Panc1 (cell line): ENCODE data around the gene NFIC. TPM values are rescaled to one million over a fixed set of nuclear protein-coding genes. Genes with fewer than 3 reads are reported as not detected.
A peak's percentile ranks its signal among the peaks of the same experiment; 100 is the strongest.

Source experiments
- ATAC-seq: fragments of 200-7000 bp; cut with Tn5 transposase; 2 replicates; pipeline ENCODE4 v1.9.1; 2020; ENCODE audit warnings: mild to moderate bottlenecking, moderate library complexity
- BruUV-seq: library from RNA; stranded (reverse); fragments of 400-500 nt; replicated peaks from 2 replicates; lab custom pipeline; 2021; lab: Mats Ljungman, UMichigan
- CTCF ChIA-PET: fragments of 300-600 bp; sonication (Branson Sonifier 250); formaldehyde crosslinking; loops from one replicate; lab custom pipeline; 2022; ENCODE audit warnings: antibody characterized with exemption; lab: Charles Lee
- POLR2A ChIA-PET: fragments of 300-600 bp; sonication (Branson Sonifier 250); formaldehyde crosslinking; loops from one replicate; lab custom pipeline; 2022; ENCODE audit warnings: antibody characterized with exemption; lab: Charles Lee
- DNase-seq: peaks from one replicate; pipeline ENCODE4 v3.0.0-alpha.2; 2010; ENCODE audit warnings: low read depth, low spot score
- H3K27ac ChIP-seq: 2 replicates; pipeline ENCODE4 v1.5.1; 2011; ENCODE audit warnings: mild to moderate bottlenecking, low read length, inconsistent platforms
- H3K27me3 ChIP-seq: fragments of 200-500 bp; sonication (Bioruptor generic); 2 replicates; pipeline ENCODE4 v1.6.0; 2014; ENCODE audit warnings: low read length, inconsistent platforms; ENCODE audit not compliant: control insufficient read depth, insufficient read depth
- H3K36me3 ChIP-seq: fragments of 200-500 bp; sonication (Bioruptor generic); 2 replicates; pipeline ENCODE4 v1.5.1; 2014; ENCODE audit warnings: inconsistent platforms, mild to moderate bottlenecking, low read length, moderate library complexity; ENCODE audit not compliant: control insufficient read depth, insufficient read depth
- H3K4me1 ChIP-seq: 2 replicates; pipeline ENCODE4 v1.5.1; 2011; ENCODE audit warnings: inconsistent platforms, mild to moderate bottlenecking, low read length, moderate library complexity; ENCODE audit not compliant: control insufficient read depth, insufficient read depth
- H3K4me3 ChIP-seq, 2 experiments: 2 replicates each; pipeline ENCODE4 v1.5.1; 2011 to 2012; ENCODE audit warnings: low read depth in 2 of 2, low read length in 2 of 2, mild to moderate bottlenecking in 2 of 2, inconsistent platforms in 1 of 2, moderate library complexity in 1 of 2
- H3K9me3 ChIP-seq: fragments of 200-500 bp; sonication (Bioruptor generic); 2 replicates; pipeline ENCODE4 v1.5.1; 2014; ENCODE audit warnings: low read depth, mild to moderate bottlenecking, inconsistent platforms, low read length, moderate library complexity; ENCODE audit not compliant: control insufficient read depth, insufficient read depth
- CTCF ChIP-seq: fragments of 450-650 bp; IDR thresholded peaks from 2 replicates; pipeline ENCODE4 v1.5.1; 2017; ENCODE audit warnings: mild to moderate bottlenecking
- POLR2AphosphoS5 ChIP-seq: IDR thresholded peaks from 2 replicates; pipeline ENCODE4 v1.6.1; 2012; ENCODE audit warnings: mild to moderate bottlenecking, low read depth, low read length, moderate library complexity
- REST ChIP-seq, 2 experiments: IDR thresholded peaks; 2 replicates each; pipeline ENCODE4 v1.6.1; 2011 to 2012; ENCODE audit warnings: low read depth in 2 of 2, control low read depth in 1 of 2, low read length in 1 of 2, mild to moderate bottlenecking in 1 of 2, moderate library complexity in 1 of 2; ENCODE audit not compliant: insufficient read depth in 1 of 2
- SIN3A ChIP-seq: IDR thresholded peaks from 2 replicates; pipeline ENCODE4 v1.6.1; 2012; ENCODE audit warnings: low read depth, mild to moderate bottlenecking, low read length, moderate library complexity, borderline replicate concordance; ENCODE audit not compliant: insufficient read depth
- TCF7L2 ChIP-seq: IDR thresholded peaks from 2 replicates; pipeline ENCODE4 v1.6.1; 2011; ENCODE audit warnings: mild to moderate bottlenecking, low read depth, low read length, inconsistent platforms
- in situ Hi-C: cut with HindIII; loops from 2 replicates; pipeline ENCODE4 v1.10.0; 2016; ENCODE audit warnings: low sequenced_read_pairs, low pct_unique_long_range_greater_than_20kb
- intact Hi-C: fragments of 100-400 bp; cut with micrococcal nuclease; formaldehyde crosslinking; loops from one replicate; pipeline ENCODE4 v1.10.0; 2022; ENCODE audit not compliant: unreplicated experiment
- total RNA-seq: library from RNA; stranded (reverse); gene quantifications from one replicate; pipeline ENCODE4 v1.2.1, GENCODE V29; 2021; ENCODE audit not compliant: unreplicated experiment

The NFIC gene
- total RNA-seq, 1 experiment from 2014 or later = 120 TPM

- DNase-seq (no peak), ATAC-seq (no peak)
- in situ Hi-C loops (no loop called here), intact Hi-C loops (no loop called here)
- no peaks in the 10 kb centered on the region for H3K27me3 ChIP-seq
- H3K9me3 ChIP-seq = no peaks in the 10 kb centered on the region
- ChIA-PET CTCF (no interaction called here), POLR2A (no interaction called here)
- no peak overlapping the region for H3K4me3 ChIP-seq
- 0 out of 2 replicates have a peak, but pooled peaks cover under 1% of the 10 kb centered on the region for H3K36me3 ChIP-seq
- peaks cover 25% of the 10 kb centered on the region for H3K4me1 ChIP-seq
- TF ChIP-seq CTCF (no peak), SIN3A (no peak), TCF7L2 (no peak), POLR2AphosphoS5 (no peak), REST (IDR thresholded peaks at IDR 0.05; ENCODE audit: insufficient read depth in 1 of 2, low read depth in 2 of 2, low read length in 1 of 2) (no peak)
- BruUV-seq = TSS peak; percentile 32
- H3K27ac ChIP-seq = peak overlapping the region; percentile 41
Measured at GRCh38 chr19:3407556-3408516, 41.5 kb downstream of the NFIC start.

GRCh38 chr19:3408996-3409345 is 42.6 kb downstream of the NFIC start:
- Histone ChIP-seq H3K4me3 (no peak overlapping the region), H3K4me1 (peaks cover 22% of the 10 kb centered on the region), H3K27ac (no peak overlapping the region), H3K27me3 (no peaks in the 10 kb centered on the region), H3K9me3 (no peaks in the 10 kb centered on the region), H3K36me3 (no peaks in the 10 kb centered on the region)
- intact Hi-C loops = no loop called here
- in situ Hi-C loops = no loop called here
- TF ChIP-seq CTCF (no peak), POLR2AphosphoS5 (no peak), SIN3A (no peak), TCF7L2 (no peak), REST (IDR thresholded peaks at IDR 0.05; ENCODE audit: insufficient read depth in 1 of 2, low read depth in 2 of 2, low read length in 1 of 2) (no peak)
- CTCF ChIA-PET = no interaction called here
- BruUV-seq = no TSS peak
- DNase-seq (no peak), ATAC-seq (no peak)
- POLR2A ChIA-PET = no interaction called here
